Measurements from ENCODE around the gene PAQR6.
A peak's percentile ranks its signal among the peaks of the same experiment; 100 is the strongest.

PAQR6 gene, protein sequence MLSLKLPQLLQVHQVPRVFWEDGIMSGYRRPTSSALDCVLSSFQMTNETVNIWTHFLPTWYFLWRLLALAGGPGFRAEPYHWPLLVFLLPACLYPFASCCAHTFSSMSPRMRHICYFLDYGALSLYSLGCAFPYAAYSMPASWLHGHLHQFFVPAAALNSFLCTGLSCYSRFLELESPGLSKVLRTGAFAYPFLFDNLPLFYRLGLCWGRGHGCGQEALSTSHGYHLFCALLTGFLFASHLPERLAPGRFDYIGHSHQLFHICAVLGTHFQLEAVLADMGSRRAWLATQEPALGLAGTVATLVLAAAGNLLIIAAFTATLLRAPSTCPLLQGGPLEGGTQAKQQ

DNA sequence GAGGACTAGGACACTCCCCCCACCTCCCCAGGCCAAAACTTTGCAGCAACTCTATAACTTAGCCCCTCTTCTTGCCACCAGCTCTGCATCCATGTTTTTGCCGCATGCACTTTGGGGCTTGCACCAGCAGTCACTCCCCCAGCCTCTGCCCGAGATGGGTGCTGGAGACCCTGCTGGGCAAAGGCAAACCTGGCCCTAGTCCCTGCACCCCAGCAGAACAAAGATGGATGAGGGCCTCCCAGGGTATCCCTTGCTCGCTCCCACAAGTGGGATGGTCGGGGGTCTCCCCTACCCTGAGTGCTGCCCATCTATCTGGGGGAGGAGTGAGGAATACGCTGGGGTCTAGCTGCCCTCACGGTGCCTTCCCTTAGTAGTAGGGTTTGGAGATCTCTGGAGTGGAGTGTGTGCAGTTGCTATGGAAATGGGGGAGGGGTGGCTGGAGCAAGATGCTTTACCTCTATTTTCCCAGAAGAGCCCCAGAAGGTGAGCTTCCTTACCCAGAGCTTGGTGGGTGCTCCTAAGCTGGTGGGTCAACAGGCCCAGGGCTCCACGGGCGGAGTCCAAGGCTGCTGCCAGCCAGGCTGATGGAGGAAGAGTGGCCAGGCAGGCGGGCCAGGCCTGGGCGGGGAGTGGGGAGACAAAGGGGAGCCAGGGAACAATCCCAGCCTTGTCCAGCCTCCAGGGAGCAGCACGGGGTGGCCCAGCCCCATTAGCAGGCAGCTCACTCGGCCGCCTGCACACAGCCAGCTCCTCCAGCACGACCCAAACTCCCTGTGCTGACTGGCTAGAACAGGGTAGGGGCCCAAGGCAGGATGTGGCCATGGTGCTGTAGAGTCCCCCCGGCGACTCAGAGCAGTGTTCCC, at the start of gene PAQR6:
Gene PAQR6, minus strand, starts transcription at position 597 of the 863 bp plus-strand sequence. CDS start 1,325 bp downstream, outside the sequence.
- no peak for DNase-seq

DNA sequence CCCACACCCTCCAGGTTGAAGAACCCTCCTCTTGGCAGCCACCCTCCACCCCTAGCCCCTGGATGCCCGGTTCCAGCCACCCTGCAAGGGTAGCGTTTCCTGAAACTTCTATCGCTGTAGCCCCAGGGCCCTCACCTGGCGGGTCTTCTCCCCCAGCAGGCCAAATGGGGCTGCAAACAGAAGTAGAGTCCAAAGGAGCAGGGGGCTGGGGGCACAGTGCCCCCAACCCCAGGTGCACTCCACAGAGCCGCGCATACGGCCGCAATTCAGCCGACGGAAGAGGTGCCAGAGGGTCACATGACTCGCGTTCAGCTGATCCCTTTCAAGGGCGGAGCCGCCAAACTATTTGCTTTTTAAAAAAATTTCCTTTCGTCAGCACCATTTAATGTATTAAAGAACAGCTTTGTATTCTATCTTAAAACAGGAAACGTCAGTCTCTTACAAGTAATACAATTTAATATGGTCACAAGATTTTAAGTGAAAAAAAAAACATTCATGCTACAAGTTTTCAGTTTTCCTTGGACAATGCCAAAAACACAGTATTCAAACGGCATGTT, 47.6 kb upstream of the PAQR6 start, which contains the start of gene GLMP:
Gene GLMP, minus strand, starts transcription at position 289 of the 557 bp plus-strand sequence. Its CDS starts 34 bp downstream, at position 255.
- DNase-seq = peak; percentile 44

DNA sequence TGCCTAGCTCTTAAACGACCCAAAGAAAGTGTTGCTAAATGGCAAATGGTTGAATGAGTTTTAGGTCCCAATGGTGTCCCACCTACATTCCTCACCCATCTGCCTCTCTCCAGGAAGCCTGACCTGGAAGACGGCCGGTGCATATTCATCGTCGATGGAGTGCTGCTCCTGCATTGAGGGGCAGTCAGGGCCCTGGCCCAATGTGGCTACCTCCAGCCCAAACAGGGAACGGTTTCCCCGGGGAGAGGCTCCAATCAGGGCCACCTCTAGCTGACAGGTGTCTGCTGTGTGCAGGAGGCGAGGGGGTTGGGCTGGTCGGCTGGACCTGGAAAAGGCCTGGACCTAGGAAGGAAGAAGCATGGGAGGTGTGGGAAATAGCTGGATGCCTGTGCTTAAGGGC, 46.0 kb upstream of the PAQR6 start:
- DNase-seq = no peak

DNA sequence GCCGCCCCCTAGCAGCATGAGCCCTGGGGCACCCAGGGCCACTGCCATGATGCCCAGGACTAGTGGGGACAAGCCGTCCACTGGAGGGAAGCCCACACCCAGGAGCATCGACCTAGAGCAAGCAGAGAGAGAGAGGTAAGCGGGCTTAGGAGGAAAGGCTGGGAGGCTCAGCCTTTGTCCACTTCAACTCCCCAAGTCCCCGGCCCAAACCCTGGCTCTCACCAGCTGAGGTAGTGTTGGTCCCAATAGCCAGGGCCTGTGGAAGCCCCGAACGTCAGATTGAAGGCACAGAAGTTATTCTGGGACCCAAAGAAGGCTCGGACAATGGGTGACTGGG, 45.2 kb upstream of the PAQR6 start:
- no peak for DNase-seq

DNA sequence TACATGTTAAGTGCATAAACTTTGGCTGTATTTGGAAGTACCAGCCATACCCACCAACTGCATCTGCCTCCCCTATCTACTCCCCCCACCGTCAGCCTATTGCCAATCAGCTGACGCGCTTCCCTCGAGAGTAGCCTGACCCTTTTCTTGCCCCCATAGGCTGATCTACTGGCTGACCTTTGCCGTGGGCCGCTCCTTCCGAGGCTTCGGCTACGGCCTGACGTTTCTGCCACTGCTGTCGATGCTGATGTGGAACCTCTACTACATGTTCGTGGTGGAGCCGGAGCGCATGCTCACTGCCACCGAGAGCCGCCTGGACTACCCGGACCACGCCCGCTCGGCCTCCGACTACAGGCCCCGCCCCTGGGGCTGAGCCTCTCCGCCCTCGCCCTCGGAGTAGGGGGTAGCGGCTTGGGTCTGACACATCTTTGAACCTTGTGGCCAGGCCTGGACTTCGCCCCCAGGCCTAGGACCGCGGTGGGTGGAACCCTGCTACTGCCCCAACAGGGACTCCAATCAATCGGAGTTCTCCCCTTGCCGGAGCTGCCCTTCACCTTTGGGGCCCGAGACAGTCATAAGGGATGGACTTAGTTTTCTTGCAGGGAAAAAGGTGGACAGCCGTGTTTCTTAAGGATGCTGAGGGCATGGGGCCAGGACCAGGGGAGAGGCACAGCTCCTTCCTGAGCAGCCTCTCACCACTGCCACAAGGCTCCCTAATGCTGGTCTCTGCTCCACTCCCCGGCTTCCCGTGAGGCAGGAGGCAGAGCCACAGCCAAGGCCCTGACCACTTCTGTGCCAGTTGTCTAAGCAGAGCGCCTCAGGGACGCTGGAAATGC, 43.6 kb upstream of the PAQR6 start:
- peak; percentile 64 for DNase-seq

DNA sequence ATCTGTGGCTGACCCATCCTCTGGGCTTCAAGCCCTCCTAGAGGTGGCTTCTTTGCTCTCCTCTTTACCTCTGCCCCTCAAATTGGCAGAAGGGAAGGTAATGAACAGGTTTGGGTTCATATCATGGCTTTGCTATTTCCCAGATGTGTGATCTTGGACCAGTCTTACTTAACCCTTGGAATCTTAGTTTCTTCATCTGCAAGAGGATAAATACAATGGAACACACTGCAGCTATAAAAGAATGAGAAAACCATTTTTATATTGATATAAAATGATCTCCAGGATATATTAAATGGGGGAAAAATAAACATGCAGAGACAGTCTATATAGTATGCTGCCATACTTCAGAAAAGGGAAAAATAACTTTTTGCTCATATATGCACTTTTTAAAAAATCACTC, 42.0 kb upstream of the PAQR6 start:
- no peak for DNase-seq

DNA sequence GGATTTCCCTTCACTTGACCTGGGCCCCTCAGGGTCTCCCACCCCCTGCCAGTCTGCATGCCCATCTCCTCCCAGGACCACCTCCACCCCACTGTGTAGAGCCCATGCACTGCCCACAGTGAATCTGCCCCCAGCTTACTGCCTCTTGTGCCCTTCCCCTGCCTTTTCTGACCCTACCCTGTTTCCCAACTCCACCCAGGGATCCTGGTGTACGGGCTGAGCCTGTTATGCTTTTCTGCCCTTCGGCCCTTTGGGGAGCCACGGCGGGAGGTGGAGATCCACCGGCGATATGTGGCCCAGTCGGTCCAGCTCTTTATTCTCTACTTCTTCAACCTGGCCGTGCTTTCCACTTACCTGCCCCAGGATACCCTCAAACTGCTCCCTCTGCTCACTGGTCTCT, 38.2 kb upstream of the PAQR6 start:
- no peak for DNase-seq

DNA sequence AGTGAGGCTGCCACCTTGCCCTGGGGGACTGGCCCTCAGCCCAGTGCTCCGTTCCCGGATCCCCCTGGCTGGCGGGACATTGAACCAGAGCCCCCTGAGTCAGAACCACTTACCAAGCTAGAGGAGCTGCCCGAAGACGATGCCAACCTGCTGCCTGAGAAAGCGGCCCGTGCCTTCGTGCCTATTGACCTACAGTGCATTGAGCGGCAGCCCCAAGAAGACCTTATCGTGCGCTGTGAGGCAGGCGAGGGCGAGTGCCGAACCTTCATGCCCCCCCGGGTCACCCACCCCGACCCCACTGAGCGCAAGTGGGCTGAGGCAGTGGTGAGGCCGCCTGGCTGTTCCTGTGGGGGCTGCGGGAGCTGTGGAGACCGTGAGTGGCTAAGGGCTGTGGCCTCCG, 37.6 kb upstream of the PAQR6 start:
- no peak for DNase-seq

DNA sequence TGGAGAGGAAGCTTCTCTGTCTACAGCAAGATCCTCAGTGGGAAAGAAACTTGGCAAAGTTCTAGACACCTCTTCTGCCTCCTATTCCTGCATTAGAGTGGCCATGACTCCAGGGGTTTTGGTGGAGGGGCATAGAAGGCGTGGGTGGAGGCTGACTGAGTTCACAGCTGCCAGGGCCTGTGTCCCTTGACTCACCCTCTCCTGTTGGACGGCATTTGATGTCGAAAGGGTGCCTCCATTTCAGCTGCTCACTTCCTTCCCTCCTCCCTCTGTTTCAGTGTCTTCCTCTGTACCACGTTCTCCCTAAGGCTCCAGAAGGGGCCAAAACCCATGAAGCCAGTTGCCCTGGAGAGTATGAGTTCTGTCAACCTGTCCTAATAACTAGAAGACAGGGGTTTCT, 36.9 kb upstream of the PAQR6 start:
- no peak for DNase-seq

DNA sequence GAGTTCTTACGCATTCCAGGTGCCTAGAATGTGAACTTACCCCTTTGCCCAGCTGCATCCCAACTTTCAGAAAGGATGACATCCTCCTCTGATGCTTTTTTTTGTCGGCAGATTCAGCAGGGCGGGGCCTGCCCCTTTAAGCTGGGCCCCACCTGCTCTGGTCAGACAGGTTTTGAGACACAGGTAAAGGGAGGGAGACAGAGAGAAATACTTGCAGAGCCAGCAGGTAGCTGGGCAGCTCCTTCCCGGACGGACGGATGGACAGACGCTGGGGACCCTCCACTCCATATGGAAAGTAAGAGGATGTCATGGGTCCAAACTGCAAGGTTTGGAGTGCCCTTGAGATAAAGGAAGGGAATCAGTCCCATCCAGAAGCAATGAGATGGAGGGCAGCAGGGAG, 36.3 kb upstream of the PAQR6 start, which contains the start of gene TMEM79:
Gene TMEM79, plus strand, starts transcription at position 214 of the 400 bp plus-strand sequence. CDS start 902 bp downstream, outside the sequence.
- no peak for DNase-seq

DNA sequence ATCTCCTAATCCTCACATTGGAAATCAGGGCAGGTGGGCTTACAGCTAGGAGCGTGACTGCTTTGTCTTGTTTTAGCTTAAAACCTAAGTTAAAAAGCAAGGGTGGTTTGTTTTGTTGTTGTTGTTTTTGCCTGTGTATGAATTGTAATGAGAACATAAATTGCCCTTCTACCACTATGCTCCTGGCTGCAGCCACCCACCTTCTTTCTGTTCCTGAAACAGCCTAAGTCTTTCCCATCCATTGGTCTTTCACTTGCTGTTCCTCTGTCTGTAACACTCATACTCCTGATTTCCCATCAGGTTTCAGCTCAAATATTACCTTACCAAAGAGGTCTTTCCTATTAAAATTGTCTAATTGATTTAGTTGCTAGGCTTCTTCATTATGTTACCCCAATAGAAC, 35.7 kb upstream of the PAQR6 start:
- DNase-seq = no peak

DNA sequence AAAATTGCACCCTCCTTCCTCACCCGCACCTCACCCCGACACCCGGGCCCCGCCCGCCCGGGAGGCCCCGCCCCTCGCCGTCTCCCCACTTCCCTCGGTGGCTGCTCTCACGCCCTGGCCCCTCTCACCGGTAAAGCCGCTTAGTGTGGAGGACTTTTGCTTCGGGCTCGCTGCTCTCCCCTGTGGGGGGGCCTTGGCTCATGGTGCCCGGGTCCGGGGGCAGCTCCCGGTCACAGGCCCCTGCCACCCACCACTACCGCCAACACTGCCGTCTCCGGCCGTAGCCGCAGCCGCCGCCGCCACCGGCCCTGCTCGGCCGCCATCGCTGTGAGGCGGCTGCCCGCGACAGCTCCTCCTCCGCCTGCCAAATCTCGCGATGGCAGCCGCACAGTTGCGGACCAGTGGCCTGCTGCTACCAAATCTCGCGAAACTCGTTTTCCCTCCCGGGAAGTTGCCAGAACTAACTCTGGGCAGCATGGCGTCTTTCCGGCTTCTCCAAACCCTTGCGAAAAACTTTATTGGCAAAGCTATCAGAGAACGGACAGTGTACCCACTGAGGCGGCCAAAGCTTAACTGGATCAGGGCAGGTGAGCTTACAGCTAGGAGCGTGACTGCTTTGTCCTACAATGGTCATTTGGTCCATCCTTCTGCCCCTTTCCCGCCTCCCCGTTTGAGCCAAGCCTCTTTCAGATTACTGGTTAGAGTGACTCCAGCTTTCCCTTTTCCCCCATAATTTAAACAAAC, 34.8 kb upstream of the PAQR6 start, which contains the start of gene SMG5:
Gene SMG5, minus strand, starts transcription at position 347 of the 744 bp plus-strand sequence. Its CDS starts 145 bp downstream, at position 202.
- peak; percentile 97 for DNase-seq

DNA sequence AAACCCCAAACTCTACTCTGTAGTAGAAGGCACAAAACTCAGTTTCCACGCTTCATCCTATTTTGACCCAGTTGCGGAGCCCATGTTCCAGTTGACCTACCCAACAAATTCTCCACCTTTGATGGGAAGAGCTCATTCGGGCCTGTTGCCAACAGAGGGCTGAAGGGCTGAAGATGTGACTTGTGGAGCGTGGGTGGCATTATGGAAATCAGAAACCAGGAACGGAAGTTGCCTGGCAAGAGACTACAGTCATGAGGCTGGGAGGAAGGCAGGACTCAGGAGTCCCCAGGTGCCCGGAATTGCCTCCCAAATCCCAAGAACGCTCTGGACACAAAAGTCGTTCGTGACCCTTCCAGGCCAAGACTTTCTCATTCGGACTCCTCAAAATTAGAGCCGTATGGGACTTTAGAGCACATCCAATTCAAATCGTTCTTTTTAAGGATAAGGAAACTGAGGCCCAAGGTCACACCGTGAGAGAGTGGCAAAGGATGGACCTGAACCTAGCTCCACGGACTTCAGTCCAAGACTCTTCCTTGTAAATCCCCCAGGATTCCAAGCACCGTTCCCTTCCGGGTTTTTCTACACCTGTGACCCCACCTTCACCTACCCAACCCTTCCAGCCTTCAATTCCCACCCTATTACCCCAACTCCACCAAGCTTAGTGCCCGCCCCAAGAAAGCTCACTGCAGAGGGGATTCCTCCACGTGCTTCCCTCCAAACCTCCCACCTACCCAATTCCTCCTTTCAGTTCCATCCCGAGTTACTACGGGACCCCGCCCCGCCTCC, 34.0 kb upstream of the PAQR6 start:
- DNase-seq = no peak

DNA sequence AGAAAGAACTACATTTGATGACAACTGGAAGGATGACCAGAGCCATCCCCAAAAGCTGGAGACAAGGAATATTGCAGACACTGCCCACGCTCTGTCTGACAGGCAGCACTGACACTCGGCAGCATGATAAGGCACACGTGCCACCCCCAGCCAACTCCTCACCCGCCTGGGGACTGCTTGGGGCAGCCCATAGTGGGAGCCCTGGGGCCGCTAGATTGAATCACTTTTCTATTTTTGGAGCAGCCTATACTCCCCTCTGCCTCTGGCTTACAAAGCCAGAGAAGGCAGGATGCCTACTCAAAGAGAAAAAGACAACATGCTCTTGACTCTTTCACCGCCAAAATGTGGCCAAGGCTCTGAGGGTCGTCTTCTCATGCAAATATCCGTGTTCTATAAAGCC, 33.4 kb upstream of the PAQR6 start:
- no peak for DNase-seq

DNA sequence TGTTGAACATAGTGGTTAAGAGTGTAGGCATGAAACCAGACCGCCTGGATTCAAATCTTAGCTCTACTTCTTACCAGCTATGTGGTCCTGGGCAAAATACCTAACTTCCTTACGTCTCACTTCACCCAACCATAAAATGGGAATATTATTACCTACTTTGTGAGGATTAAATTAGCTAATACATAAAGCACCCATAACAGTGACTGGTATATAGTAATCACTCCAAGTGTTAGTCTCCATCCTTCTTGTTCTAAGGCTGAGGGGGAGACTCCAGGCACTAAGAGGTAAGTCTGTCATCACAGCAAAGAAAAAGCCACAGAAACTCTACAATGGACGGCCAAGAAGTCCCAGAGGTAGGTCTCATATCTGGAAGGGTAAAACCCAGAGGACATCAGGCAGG, 32.0 kb upstream of the PAQR6 start:
- DNase-seq = no peak

DNA sequence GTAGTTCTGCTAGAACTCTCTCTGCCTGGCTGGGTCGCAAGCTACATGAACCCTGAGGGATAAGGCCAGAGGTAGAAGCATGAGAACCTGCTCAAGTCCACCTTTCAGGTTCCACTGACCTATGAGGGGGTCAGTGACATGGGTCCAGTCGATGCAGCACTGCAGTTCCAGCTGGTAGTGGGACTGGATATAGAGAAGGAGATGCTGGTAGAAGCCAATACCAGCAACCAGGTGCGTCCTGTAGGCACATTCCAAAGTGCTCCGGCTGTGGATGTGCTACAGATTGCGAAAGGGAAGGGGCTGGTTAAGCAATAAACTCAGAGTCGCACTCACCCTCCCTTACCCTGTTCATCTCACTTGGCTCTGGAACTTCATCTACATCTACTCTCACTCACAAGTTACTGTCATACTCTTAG, 29.1 kb upstream of the PAQR6 start:
- DNase-seq = no peak

DNA sequence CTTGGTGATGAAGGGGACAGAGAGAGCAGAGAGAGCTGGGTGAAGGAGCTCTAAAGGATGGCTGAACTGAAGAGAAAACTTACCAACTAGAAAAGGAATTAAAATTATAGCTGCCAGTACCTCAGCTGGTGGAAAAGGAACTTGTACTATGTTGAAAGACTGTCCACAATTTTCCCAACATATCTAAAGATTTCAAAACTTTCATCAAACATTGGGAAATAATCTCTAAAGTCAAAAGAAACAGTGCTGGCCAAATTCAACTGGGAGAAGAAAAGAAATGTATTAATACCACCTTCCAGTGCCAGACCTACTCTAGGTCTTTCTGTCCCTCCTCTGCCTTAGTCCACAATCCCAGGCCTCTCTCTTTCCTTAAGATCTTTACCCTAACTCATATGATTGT, 28.7 kb upstream of the PAQR6 start:
- DNase-seq = no peak

DNA sequence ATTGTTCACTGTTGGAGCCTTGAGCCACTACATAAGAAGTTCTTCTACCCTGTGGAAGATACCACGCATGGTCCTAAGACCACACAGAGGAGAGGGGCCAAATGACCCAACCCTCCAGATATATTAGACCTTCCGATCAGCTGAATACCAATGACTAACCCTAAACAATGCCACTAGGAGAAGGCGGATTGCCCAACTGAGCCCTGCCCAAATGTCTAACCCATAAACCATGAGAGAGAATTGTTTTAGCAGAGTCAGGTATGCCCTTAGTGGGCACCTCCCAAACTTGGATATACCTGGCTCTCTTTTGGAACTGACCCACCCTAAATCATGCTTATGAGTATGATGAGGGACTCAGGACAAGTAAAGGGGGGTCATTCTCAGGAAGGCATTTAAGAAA, 22.5 kb upstream of the PAQR6 start:
- DNase-seq = no peak

DNA sequence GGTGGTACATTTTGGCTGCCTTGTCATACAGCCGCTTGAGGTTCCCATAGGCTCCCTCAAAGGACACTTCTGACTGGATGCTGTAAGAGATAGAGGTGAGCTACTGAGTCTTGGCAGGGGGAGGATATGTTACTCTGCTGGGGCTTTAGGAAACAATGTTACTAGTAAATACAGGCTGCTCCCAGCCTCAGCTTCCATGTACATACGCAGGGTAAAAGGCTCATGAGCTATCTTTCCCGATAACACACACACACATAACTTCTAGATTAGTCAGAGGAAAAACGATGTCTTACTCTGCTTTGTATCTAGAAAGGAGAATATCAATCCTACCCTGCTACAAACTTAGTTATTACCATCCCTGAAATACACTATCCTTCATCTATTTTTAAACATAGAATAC, 20.5 kb upstream of the PAQR6 start:
- no peak for DNase-seq

DNA sequence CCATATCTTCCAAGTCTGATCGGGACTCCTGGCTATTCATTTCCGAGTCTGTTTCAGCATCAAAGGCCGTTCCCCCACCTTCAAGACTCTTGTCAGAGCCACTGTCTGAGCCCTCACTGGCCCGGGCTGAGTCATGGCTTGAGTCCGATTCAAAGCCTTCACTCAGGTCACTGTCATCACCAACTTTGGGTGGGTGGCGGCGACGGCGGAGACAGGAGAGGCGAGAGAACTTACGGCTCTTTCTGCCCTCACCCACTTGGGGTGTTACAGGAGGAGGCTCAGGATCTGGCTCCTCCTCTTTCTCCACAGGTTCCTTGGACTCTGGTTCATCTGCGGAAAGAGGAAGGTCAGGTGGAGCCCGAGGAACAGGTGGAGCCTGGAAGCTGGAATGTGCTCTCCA, 18.2 kb upstream of the PAQR6 start:
- no peak for DNase-seq

DNA sequence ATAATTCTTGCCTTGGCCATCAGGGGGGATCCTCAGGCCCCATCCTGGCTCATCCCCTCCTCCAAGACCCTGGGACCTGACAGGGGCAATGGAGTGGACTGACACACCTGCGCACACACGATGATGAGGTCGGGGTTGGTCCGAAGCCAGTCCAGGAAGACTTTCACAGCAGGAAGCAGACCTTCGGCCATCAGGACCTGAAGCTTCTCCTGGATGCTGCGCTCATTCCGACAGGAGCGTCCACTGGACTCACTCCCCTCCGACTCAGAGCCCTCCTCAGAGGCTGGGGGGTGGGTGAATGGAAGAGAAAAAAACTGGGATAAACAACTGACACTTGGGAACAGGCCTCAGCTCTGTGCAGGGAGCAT, 15.4 kb upstream of the PAQR6 start:
- DNase-seq = no peak
